SK-N-SH treated with all-trans-retinoic acid at 6 μM for 48 hours (cell line): ENCODE data around the gene SCFD2.

ENCODE experiments used
- PATZ1 ChIP-seq: fragments of 250-450 bp; sonication (Bioruptor Pico); IDR thresholded peaks from 2 replicates; pipeline ENCODE4 v1.8.0; 2020; ENCODE audit warnings: mild to moderate bottlenecking, moderate library complexity, borderline replicate concordance
- POU6F1 ChIP-seq: fragments of 250-450 bp; sonication (Bioruptor Pico); IDR thresholded peaks from 2 replicates; pipeline ENCODE4 v1.8.0; 2021; ENCODE audit warnings: low read depth, mild to moderate bottlenecking, moderate library complexity, borderline replicate concordance
- RARB ChIP-seq: fragments of 250-450 bp; sonication (Bioruptor Pico); IDR thresholded peaks from 2 replicates; pipeline ENCODE4 v1.8.0; 2021; ENCODE audit warnings: mild to moderate bottlenecking, moderate library complexity

GRCh38 chr4:53043055-53043454 lies 322.8 kb downstream of the SCFD2 start:
- TF ChIP-seq PATZ1 (CRISPR knock-in tag) (no peak), POU6F1 (no peak), RARB (CRISPR knock-in tag) (no peak)
